Activated effector memory CD4-positive, alpha-beta T cell treated with Interleukin-2 at 50 U/mL for 16 hours (primary cell): Measurements from ENCODE around the gene RASSF1.
"Not testable (repeated sequence)": the region's sequence is repeated elsewhere in the genome, so short reads cannot be mapped to it uniquely, and the experiment has no call there.

Source experiments
- DNase-seq: peaks from one replicate; pipeline ENCODE4 v3.0.0-alpha.2; 2020

The RASSF1 gene

GRCh38 chr3:50298836-50299637, 41.6 kb downstream of the RASSF1 start, which contains the start of the genes HYAL3 and NAA80:
Gene HYAL3 (minus strand): TSS chr3:50299405. CDS start chr3:50295602, 3,803 bp downstream.
Gene NAA80 (minus strand): TSS chr3:50299405. CDS start chr3:50297463, 1,942 bp downstream.
- peak; percentile 99 for DNase-seq

- DNase-seq: no peak
Observed at GRCh38 chr3:50297896-50298725, 42.5 kb downstream of the RASSF1 start.

- no peak for DNase-seq
Observed at GRCh38 chr3:50297384-50297775, 43.3 kb downstream of the RASSF1 start.

- DNase-seq: no peak
Observed at GRCh38 chr3:50296721-50297383, 43.8 kb downstream of the RASSF1 start.

- DNase-seq: no peak
Observed at GRCh38 chr3:50295553-50296431, 44.8 kb downstream of the RASSF1 start.

- DNase-seq: no peak
Observed at GRCh38 chr3:50294492-50295403, 45.9 kb downstream of the RASSF1 start.

- DNase-seq: no peak
Observed at GRCh38 chr3:50294089-50294488, 46.5 kb downstream of the RASSF1 start.

GRCh38 chr3:50293079-50293801, 47.4 kb downstream of the RASSF1 start:
- DNase-seq: no peak

GRCh38 chr3:50292159-50293078, 48.2 kb downstream of the RASSF1 start, which contains the start of gene IFRD2:
Gene IFRD2 (minus strand): TSS chr3:50292429. CDS start chr3:50292274, 155 bp downstream.
- DNase-seq: peak; percentile 93

- DNase-seq: no peak
Observed at GRCh38 chr3:50290161-50290641, 50.4 kb downstream of the RASSF1 start.

- DNase-seq: no peak
Observed at GRCh38 chr3:50289130-50289529, 51.5 kb downstream of the RASSF1 start.

GRCh38 chr3:50288387-50289007, 52.1 kb downstream of the RASSF1 start:
- no peak for DNase-seq

- no peak for DNase-seq
Observed at GRCh38 chr3:50287262-50287661, 53.4 kb downstream of the RASSF1 start.

GRCh38 chr3:50286322-50287227, 54.1 kb downstream of the RASSF1 start:
- DNase-seq: no peak

- DNase-seq: not testable (repeated sequence)
Observed at GRCh38 chr3:50284121-50284520, 56.5 kb downstream of the RASSF1 start.
